ENCODE data around the gene BLTP2.

- no peak for TF ChIP-seq POLR2A (IDR thresholded peaks at IDR 0.05)
- peak; percentile 12 to 58 (median 38) for TF ChIP-seq CTCF (IDR thresholded peaks at IDR 0.05)
- TF ChIP-seq POLR2AphosphoS5 (IDR thresholded peaks at IDR 0.05): no peak
Measured at GRCh38 chr17:28612936-28613872, 31.8 kb downstream of the BLTP2 start.
